Metanephros (tissue), 1 donor: ENCODE data around the gene TXNRD1. TPM values are rescaled to one million over a fixed set of nuclear protein-coding genes. Genes with fewer than 3 reads are reported as not detected.

Experiments
- total RNA-seq: library from RNA; depleted of rRNA; stranded (reverse); fragments of >200 nt; gene quantifications from one replicate; pipeline ENCODE4 v1.2.3, GENCODE V29; 2014

Gene TXNRD1
- total RNA-seq: 56.3 TPM

DNA sequence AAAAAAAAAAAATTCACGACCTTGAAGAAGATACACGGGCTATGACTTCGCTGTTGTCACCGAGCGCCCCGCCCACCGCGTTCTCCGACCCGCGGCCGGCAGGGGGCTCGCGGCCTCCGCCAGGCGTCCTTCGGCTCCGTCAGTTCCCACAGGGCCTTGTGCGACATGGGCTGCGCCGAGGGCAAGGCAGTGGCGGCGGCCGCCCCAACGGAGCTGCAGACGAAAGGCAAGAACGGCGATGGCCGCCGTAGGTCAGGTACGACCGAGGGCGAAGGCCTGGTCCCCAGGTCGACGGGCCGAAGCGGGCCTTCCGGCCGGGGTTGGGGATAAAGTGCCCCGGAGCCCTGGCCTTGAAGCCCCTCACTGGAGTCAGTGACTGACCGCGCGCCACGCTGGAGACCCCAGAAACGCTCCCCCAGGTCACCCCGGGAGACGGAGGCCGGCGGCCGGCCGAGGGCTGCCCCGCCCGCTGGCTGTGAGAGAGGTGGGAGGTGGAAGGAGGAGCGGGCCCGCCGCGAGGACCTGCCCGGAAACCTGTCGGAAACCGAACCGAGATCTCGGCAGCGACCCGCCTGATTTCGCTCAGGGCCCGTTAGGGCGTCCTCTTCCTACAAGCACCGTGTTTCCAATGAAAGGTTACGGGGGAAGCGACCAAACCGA lies at the start of gene TXNRD1:
TSS of gene TXNRD1 (plus strand) at position 142 of the 660 bp plus-strand sequence. CDS start at position 166, 24 bp downstream.

GRCh38 chr12:104303538-104304151 lies 88.1 kb downstream of the TXNRD1 start, which contains the start of gene EID3:
Gene EID3, plus strand, starts transcription at chr12:104303739. Its CDS starts 196 bp downstream, at chr12:104303935.

Other genes starting within 250 kb of the TXNRD1 start
- 28.0 TPM for gene TDG, start 249.9 kb upstream of the TXNRD1 start, total RNA-seq
- 15.2 TPM for gene GLT8D2, start 165.6 kb upstream of the TXNRD1 start, total RNA-seq
- 21.9 TPM for gene HCFC2, start 151.2 kb upstream of the TXNRD1 start, total RNA-seq
- gene NFYB, start 77.6 kb upstream of the TXNRD1 start, total RNA-seq: 20.6 TPM
- 4.8 TPM for gene EID3, start 88.0 kb downstream of the TXNRD1 start, total RNA-seq
- gene CHST11, start 241.2 kb downstream of the TXNRD1 start, total RNA-seq: 13.7 TPM